Upper lobe of right lung (tissue), 1 donor: Measurements from ENCODE around the gene PDE4A. TPM values are rescaled to one million over a fixed set of nuclear protein-coding genes. Genes with fewer than 3 reads are reported as not detected.
A peak's percentile ranks its signal among the peaks of the same experiment; 100 is the strongest.

ENCODE experiments used
- ATAC-seq: fragments of 200-7000 bp; cut with Tn5 transposase; one replicate; pipeline ENCODE4 v1.9.1; 2020; ENCODE audit warnings: mild to moderate bottlenecking, moderate library complexity
- DNase-seq: peaks from one replicate; pipeline ENCODE4 v3.0.0-alpha.2; 2020
- H3K27ac ChIP-seq: fragments of 200-600 bp; one replicate; pipeline ENCODE4 v1.8.0; 2022
- H3K27me3 ChIP-seq: fragments of 200-600 bp; one replicate; pipeline ENCODE4 v1.8.0; 2022; ENCODE audit warnings: mild to moderate bottlenecking
- H3K36me3 ChIP-seq: fragments of 200-600 bp; one replicate; pipeline ENCODE4 v1.8.0; 2022
- H3K4me1 ChIP-seq: fragments of 200-600 bp; one replicate; pipeline ENCODE4 v1.8.0; 2022
- H3K4me3 ChIP-seq: fragments of 200-600 bp; one replicate; pipeline ENCODE4 v1.8.0; 2022; ENCODE audit warnings: mild to moderate bottlenecking
- H3K9me3 ChIP-seq: fragments of 200-600 bp; one replicate; pipeline ENCODE4 v1.8.0; 2022
- CTCF ChIP-seq: fragments of 200-600 bp; IDR thresholded peaks from one replicate; pipeline ENCODE4 v1.8.0; 2022; ENCODE audit warnings: antibody characterized with exemption
- intact Hi-C: fragments of 100-400 bp; cut with DNase I; formaldehyde crosslinking; loops from one replicate; pipeline ENCODE4 v1.11.0; 2022
- total RNA-seq: library from RNA; stranded (reverse); fragmentation: NEBNext Ultra II Directional; extraction: Animal tissue kit (Norgen Biotek cat#: 25700); gene quantifications from one replicate; pipeline ENCODE4 v1.2.1, GENCODE V29; 2021
- donor health status: DM: no; HTN: yes; CAD: no; lungs with severe emphysema.

Gene PDE4A
- total RNA-seq, 1 donor from 2014 or later: 35.5 TPM

- Histone ChIP-seq H3K4me3 (peak overlapping the region; percentile 86), H3K36me3 (no peaks in the 10 kb centered on the region), H3K27ac (peak overlapping the region; percentile 74), H3K4me1 (peaks cover 20% of the 10 kb centered on the region), H3K27me3 (no peaks in the 10 kb centered on the region), H3K9me3 (no peaks in the 10 kb centered on the region)
- ATAC-seq (no peak), DNase-seq (no peak)
- TF ChIP-seq CTCF: no peak
- intact Hi-C loops: no loop called here
These were observed 12.4 kb downstream of the PDE4A start for GRCh38 chr19:10432736-10433130.

GRCh38 chr19:10433131-10433536, 12.8 kb downstream of the PDE4A start:
- DNase-seq (no peak), ATAC-seq (no peak)
- peak overlapping the region; percentile 74 for H3K27ac ChIP-seq
- peak overlapping the region; percentile 86 for H3K4me3 ChIP-seq
- no peaks in the 10 kb centered on the region for H3K36me3 ChIP-seq
- no peaks in the 10 kb centered on the region for H3K27me3 ChIP-seq
- H3K9me3 ChIP-seq: no peaks in the 10 kb centered on the region
- TF ChIP-seq CTCF: no peak
- intact Hi-C loops: no loop called here
- H3K4me1 ChIP-seq: peaks cover 20% of the 10 kb centered on the region

GRCh38 chr19:10439588-10439987, 19.2 kb downstream of the PDE4A start:
- no peaks in the 10 kb centered on the region for H3K4me1 ChIP-seq
- no peaks in the 10 kb centered on the region for H3K9me3 ChIP-seq
- DNase-seq (no peak), ATAC-seq (no peak)
- H3K36me3 ChIP-seq: peaks cover 9% of the 10 kb centered on the region
- H3K27ac ChIP-seq: no peak overlapping the region
- H3K4me3 ChIP-seq: no peak overlapping the region
- no peak for TF ChIP-seq CTCF
- H3K27me3 ChIP-seq: no peaks in the 10 kb centered on the region
- intact Hi-C loops: no loop called here

- Histone ChIP-seq H3K27ac (no peak overlapping the region), H3K36me3 (peaks cover 20% of the 10 kb centered on the region), H3K4me1 (no peaks in the 10 kb centered on the region), H3K27me3 (no peaks in the 10 kb centered on the region), H3K9me3 (no peaks in the 10 kb centered on the region), H3K4me3 (no peak overlapping the region)
- intact Hi-C loops: no loop called here
- ATAC-seq (no peak), DNase-seq (no peak)
- no peak for TF ChIP-seq CTCF
These were observed 22.4 kb downstream of the PDE4A start for GRCh38 chr19:10442698-10443097.

GRCh38 chr19:10449037-10449436, 28.7 kb downstream of the PDE4A start:
- DNase-seq: no peak
- Histone ChIP-seq H3K9me3 (no peaks in the 10 kb centered on the region), H3K36me3 (peaks cover 43% of the 10 kb centered on the region), H3K27ac (no peak overlapping the region), H3K4me1 (no peaks in the 10 kb centered on the region), H3K4me3 (no peak overlapping the region), H3K27me3 (no peaks in the 10 kb centered on the region)
- no peak for TF ChIP-seq CTCF
- intact Hi-C loops: no loop called here
- ATAC-seq: no peak

- Histone ChIP-seq H3K4me3 (no peak overlapping the region), H3K4me1 (no peaks in the 10 kb centered on the region), H3K9me3 (no peaks in the 10 kb centered on the region), H3K27ac (no peak overlapping the region), H3K36me3 (peaks cover 52% of the 10 kb centered on the region), H3K27me3 (no peaks in the 10 kb centered on the region)
- intact Hi-C loops: no loop called here
- ATAC-seq: no peak
- DNase-seq: no peak
- TF ChIP-seq CTCF: no peak
These were observed 30.0 kb downstream of the PDE4A start for GRCh38 chr19:10450191-10450852.
